Testis (tissue), 2 donors: Measurements from ENCODE around the gene PKNOX2.

Experiments
- CTCF ChIP-seq, 3 experiments: fragments of 450-650 bp in 2 of 3; fragments of 200-600 bp in 1 of 3; sonication (generic) in 1 of 3; IDR thresholded peaks; one replicate each; pipeline ENCODE4 v1.5.1; 2016 to 2019; ENCODE audit warnings: antibody characterized with exemption in 3 of 3, mild to moderate bottlenecking in 2 of 3, moderate library complexity in 1 of 3
- POLR2A ChIP-seq: fragments of 450-650 bp; IDR thresholded peaks from one replicate; pipeline ENCODE4 v1.6.1; 2017; ENCODE audit warnings: antibody characterized with exemption, mild to moderate bottlenecking, moderate library complexity

DNA sequence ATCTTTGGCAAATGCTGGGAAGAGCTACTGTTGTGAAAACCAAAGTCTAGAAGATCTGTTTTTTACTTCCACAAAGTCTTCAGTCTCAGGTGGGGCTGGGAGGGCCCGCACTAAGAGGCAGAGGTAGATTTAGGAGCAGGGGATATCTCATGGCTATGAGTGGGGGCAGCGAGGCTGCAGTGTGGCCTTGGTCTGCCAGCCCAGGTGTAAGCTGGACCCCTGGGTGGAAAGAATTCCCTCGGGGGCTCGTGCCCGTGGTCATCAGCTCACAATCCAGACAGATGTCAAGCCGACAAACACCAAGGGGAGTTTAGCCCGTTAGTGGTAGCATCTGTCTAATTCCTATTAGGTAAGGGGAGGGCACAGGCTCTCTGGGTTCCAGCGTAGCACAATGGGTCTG lies 9.0 kb downstream of the PKNOX2 start:
- no peak for TF ChIP-seq CTCF (IDR thresholded peaks at IDR 0.05)
- TF ChIP-seq POLR2A, result no peak
